ENCODE results near the gene BARX1.
"Not testable (repeated sequence)": the region's sequence is repeated elsewhere in the genome, so short reads cannot be mapped to it uniquely, and the experiment has no call there.

BARX1 gene, protein sequence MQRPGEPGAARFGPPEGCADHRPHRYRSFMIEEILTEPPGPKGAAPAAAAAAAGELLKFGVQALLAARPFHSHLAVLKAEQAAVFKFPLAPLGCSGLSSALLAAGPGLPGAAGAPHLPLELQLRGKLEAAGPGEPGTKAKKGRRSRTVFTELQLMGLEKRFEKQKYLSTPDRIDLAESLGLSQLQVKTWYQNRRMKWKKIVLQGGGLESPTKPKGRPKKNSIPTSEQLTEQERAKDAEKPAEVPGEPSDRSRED

DNA sequence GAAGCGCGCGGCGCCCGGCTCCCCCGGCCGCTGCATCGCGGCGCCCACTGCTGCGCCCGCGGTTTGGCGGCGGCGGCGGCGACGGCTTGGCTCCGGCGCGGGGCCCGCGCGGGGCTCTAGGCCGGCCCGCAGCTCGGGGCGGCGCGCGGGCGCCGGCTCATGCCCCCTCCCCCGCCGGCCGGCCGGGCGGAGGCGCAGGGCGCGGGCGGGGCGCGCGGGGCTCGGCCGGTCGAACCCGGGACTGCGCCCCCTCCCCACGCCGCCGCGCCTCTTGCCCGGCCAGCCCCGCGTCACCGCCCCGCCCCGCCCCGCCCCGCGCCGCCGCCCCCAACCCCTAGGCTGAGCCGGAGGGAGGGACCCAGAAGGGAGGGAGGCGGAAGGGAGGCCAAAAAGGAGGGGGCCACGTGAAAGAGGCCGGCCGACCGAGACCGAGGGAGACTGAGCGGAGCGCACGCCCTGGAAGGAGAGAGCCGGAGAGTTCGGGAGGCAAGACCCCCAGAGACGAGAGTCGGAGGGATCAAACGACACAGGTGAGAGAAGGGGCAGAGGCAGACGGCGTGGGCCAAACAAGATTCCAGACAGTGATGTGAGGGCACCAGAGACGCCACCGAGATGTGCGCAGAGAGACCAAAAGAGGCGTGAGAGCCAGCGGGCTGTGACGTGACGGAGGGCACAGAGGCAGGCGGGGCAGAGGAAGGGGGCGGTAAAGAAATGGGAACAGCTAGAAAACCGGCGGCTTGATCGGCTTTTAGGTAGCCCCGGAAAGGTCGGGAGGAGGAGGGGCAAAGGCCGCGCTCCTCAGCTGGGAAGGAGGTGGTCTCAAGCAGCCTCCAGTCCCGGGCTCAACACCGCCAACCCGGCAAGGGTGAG, at the start of gene BARX1:
BARX1 (minus strand) TSS at position 245 of the 870 bp plus-strand sequence; CDS start at position 36, 209 bp downstream.
- no peak for DNase-seq

GRCh38 chr9:94002316-94003140, 47.4 kb upstream of the BARX1 start:
- peak; percentile 54 for DNase-seq

DNA sequence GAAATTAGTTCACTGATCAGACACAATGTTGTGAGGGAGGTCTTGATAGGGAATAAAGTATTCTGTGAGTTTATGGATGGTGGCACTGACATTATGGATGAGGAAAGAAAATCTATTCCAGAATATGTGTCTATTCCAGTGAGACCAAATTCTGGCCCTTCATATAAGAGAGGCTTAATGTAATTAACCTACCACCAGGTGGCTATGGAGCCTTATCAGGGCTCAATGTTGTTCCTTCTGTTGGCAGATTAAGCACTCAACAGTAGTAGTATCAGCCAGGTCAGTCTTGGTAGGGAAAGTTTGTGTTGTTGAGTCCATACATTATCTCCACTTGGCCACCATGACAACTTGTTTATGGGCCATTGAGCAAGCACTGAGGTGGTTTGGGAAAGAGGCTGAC, 41.7 kb upstream of the BARX1 start:
- DNase-seq = no peak

GRCh38 chr9:93996367-93996766, 41.2 kb upstream of the BARX1 start:
- DNase-seq = no peak

GRCh38 chr9:93994545-93994944, 39.4 kb upstream of the BARX1 start:
- DNase-seq = no peak

GRCh38 chr9:93994132-93994531, 39.0 kb upstream of the BARX1 start:
- no peak for DNase-seq

DNA sequence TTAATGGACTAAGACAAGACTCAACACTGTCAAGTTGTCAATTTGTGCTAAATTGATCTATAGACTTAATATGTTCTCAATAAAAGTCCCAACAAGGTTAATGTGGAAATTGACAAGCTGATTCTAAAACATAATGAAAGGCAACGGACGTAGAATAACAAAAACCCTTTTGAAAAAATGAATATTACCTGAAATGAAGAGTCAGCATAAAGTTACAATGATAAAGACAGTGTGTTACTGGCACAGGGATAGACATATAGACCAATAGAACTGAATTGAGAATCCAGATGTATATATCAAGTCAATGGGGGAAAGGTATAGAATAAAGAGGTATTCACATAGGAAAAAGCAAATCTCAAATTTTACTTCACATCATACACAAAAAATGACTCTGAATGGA, 37.7 kb upstream of the BARX1 start:
- DNase-seq = no peak

GRCh38 chr9:93990448-93990847, 35.3 kb upstream of the BARX1 start:
- no peak for DNase-seq

DNA sequence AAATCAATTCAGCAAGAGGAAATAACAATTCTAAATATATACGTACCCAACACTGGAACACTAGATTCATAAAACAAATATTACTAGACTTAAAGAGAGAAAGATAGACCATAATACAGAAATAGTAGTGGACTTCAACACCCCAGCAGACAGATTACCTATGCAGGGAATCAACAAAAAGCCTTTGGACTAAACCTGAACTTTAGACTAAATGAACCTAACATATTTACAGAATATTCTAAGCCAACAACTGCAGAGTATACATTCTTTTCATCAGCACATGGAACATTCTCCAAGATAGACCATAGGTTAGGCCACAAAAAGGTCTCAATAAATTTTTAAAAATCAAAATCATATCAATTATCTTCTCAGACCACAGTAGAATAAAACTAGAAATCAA, 32.9 kb upstream of the BARX1 start:
- no peak for DNase-seq

GRCh38 chr9:93984860-93985259, 29.7 kb upstream of the BARX1 start:
- DNase-seq = no peak

- no peak for DNase-seq
Measured at GRCh38 chr9:93983875-93984274, 28.7 kb upstream of the BARX1 start.

DNA sequence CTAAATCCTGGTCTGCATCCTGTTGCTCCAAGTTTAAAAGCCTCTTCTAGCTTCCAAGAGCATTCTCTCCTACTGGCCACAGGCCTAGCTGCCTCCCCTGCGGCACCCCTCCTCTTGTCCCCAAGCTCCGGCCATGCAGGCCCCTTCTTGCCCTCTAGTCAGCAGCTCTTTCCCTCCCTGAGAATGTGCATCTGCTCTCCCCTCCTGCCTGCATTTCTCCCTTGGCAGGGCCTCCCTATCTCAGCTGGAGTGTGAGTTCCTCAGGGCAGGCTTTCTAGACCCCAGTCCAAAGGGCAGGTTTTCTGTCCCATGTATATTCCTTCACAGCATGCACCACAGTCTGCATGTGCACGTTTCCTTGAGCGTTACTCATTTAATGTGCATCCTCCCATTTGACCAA, 24.6 kb upstream of the BARX1 start:
- no peak for DNase-seq

- DNase-seq = no peak
Measured at GRCh38 chr9:93978551-93978950, 23.4 kb upstream of the BARX1 start.

- no peak for DNase-seq
Measured at GRCh38 chr9:93976973-93977372, 21.8 kb upstream of the BARX1 start.

DNA sequence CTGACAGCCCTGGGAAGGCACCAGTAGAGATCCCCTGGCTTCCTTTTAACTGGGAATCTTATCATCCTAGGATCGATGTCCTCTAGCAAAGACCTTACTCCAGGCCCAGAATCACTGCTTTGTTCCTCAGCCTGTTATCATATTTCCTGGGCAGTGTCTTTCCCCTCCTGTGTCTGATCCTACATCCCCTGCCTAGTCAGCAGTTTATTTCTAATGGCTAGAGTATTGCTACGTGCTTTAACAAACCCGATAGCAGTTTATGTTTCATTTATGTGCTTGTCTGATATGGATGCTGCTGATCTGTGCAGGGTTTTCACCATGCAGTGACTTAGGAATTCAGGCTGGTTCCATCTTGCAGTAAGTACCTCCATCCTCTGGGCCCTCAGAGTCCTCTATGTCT, 20.9 kb upstream of the BARX1 start:
- DNase-seq = no peak

DNA sequence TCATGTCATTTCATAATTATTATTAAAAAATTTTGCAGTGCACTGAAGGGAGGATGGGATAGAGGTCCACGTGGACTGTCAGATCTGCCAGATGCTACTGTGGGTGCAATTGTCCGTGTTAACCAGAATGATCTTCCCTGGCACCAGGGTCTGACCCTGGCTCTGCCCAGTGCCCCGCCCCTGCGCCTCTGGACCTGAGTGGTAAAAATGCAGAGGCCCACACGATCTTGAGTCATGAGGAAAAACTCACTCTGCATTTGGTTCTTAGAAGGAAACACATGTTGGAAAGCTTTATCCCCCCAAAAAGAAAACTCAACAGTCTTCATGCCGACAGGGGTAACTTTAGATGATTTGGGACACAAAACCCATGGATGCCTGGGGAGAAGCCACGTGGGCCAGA, 20.1 kb upstream of the BARX1 start:
- DNase-seq = no peak

- DNase-seq = no peak
Measured at GRCh38 chr9:93974151-93974550, 19.0 kb upstream of the BARX1 start.

DNA sequence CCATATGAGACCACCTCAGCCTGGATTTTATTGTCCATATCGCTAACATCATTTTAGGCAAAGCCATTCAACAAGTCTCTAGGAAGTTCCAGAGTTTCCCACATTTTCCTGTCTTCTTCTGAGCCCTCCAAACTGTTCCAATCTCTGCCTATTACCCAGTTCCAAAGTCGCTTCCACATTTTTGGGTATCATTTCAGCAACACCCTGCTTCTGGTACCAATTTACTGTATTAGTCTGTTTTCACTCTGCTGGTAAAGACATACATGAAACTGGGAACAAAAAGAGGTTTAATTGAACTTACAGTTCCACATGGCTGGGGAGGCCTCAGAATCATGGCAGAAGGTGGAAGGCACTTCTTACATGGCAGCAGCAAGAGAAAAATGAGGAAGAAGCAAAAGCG, 17.5 kb upstream of the BARX1 start:
- DNase-seq = not testable (repeated sequence)

- DNase-seq = no peak
Measured at GRCh38 chr9:93969328-93969661, 14.1 kb upstream of the BARX1 start.

- DNase-seq = peak; percentile 43
Measured at GRCh38 chr9:93968451-93969327, 13.5 kb upstream of the BARX1 start.

GRCh38 chr9:93967020-93967803, 12.1 kb upstream of the BARX1 start:
- DNase-seq = no peak

Measured in EL (cell line).